GM18517 (cell line): ENCODE measurements around the gene COL9A2.

Experiments used
- ATAC-seq: cut with Tn5 transposase; IDR thresholded peaks from one replicate; pipeline ENCODE4 v1.9.1; 2021; ENCODE audit warnings: mild to moderate bottlenecking, moderate library complexity; ENCODE audit not compliant: unreplicated experiment

Gene COL9A2

GRCh38 chr1:40303790-40304189 lies 13.3 kb downstream of the COL9A2 start:
- ATAC-seq: no peak

GRCh38 chr1:40303051-40303771 lies 13.9 kb downstream of the COL9A2 start:
- no peak for ATAC-seq

GRCh38 chr1:40302475-40302874 lies 14.6 kb downstream of the COL9A2 start:
- no peak for ATAC-seq

GRCh38 chr1:40301541-40302299 lies 15.4 kb downstream of the COL9A2 start:
- ATAC-seq: no peak

GRCh38 chr1:40301066-40301465 lies 16.0 kb downstream of the COL9A2 start:
- ATAC-seq: no peak

- no peak for ATAC-seq
These were observed 16.4 kb downstream of the COL9A2 start for GRCh38 chr1:40300651-40301050.

- ATAC-seq: no peak
These were observed 16.9 kb downstream of the COL9A2 start for GRCh38 chr1:40300249-40300567.

- no peak for ATAC-seq
These were observed 17.5 kb downstream of the COL9A2 start for GRCh38 chr1:40299366-40300248.

GRCh38 chr1:40291293-40291692 lies 25.8 kb downstream of the COL9A2 start:
- ATAC-seq: no peak

GRCh38 chr1:40281853-40282252 lies 35.2 kb downstream of the COL9A2 start:
- ATAC-seq: no peak

- ATAC-seq: no peak
These were observed 41.0 kb downstream of the COL9A2 start for GRCh38 chr1:40276122-40276521.

- ATAC-seq: no peak
These were observed 42.8 kb downstream of the COL9A2 start for GRCh38 chr1:40274331-40274730.

GRCh38 chr1:40273547-40274166 lies 43.4 kb downstream of the COL9A2 start:
- ATAC-seq: no peak

GRCh38 chr1:40272653-40273213 lies 44.4 kb downstream of the COL9A2 start:
- ATAC-seq: no peak

GRCh38 chr1:40270152-40270834 lies 46.8 kb downstream of the COL9A2 start:
- ATAC-seq: no peak

GRCh38 chr1:40268211-40268610 lies 48.9 kb downstream of the COL9A2 start:
- ATAC-seq: no peak

GRCh38 chr1:40267767-40268187 lies 49.3 kb downstream of the COL9A2 start:
- no peak for ATAC-seq

- ATAC-seq: no peak
These were observed 50.1 kb downstream of the COL9A2 start for GRCh38 chr1:40266786-40267535.

GRCh38 chr1:40265919-40266318 lies 51.2 kb downstream of the COL9A2 start:
- ATAC-seq: no peak
